ENCODE data around the gene CHRNG.

GRCh38 chr2:232523682-232524597 lies 15.6 kb upstream of the CHRNG start:
- TF ChIP-seq POLR2A (IDR thresholded peaks at IDR 0.05) (no peak), CTCF (IDR thresholded peaks at IDR 0.05 in 4 of 5, conservative IDR thresholded peaks at IDR 0.05 in 1 of 5) (peak in 3 of 5 experiments; percentile 11 to 49 (median 22))

Measured in gastrocnemius medialis (tissue), 4 donors.